HG02840 (cell line): ENCODE data around the gene ATG13.

Experiments
- ATAC-seq: cut with Tn5 transposase; IDR thresholded peaks from one replicate; pipeline ENCODE4 v1.9.1; 2021; ENCODE audit warnings: mild to moderate bottlenecking, moderate library complexity, moderate number of reproducible peaks; ENCODE audit not compliant: unreplicated experiment, low FRiP score

ATG13 gene

DNA sequence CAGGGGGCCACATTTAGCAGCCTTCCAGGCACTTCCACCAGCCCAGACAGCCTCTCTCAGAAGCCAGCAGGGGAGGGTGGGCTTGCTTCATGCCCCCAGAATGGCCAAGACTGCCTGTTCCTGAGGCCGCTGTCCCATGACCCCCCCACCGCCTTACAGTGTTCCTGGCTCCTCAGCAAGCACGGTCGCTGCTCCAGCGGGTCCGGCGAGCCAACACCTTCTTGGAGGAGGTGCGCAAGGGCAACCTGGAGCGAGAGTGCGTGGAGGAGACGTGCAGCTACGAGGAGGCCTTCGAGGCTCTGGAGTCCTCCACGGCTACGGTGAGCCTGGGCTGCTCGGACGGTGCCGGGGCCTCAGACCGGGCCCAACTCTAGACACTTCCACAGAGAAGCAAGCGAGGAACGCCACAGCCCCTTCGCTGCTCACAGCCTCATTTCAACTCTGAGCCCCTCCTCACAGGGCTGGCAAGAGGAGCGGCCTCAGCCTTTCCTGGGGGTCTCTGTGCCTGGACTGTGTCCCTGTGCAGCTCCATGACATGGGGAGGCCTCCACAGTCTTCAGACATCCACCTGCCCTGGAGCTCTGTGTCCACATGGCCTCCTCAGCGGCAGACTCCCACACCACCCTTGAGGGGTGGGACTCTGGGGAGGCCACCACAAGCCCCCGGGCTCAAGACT lies 102.3 kb downstream of the ATG13 start:
- ATAC-seq, result no peak

DNA sequence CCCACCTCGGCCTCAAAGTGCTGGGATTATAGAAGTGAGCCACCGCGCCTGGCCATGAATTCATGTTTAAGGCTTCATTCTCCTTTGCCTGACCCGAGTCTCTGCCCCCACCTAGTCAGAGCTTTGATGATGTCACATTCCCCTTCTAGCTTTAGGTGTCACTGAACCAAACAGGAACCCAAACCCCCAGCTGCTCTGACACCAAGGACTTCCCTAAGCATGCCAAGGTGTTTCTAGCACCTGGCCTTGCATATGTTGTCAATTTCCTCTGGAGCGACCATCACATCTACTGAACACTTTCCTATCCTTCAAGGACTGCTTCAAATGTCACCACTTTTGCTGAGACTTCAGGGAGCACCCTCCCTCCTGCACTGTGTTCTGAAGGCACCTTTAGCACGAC lies 103.9 kb downstream of the ATG13 start:
- no peak for ATAC-seq

DNA sequence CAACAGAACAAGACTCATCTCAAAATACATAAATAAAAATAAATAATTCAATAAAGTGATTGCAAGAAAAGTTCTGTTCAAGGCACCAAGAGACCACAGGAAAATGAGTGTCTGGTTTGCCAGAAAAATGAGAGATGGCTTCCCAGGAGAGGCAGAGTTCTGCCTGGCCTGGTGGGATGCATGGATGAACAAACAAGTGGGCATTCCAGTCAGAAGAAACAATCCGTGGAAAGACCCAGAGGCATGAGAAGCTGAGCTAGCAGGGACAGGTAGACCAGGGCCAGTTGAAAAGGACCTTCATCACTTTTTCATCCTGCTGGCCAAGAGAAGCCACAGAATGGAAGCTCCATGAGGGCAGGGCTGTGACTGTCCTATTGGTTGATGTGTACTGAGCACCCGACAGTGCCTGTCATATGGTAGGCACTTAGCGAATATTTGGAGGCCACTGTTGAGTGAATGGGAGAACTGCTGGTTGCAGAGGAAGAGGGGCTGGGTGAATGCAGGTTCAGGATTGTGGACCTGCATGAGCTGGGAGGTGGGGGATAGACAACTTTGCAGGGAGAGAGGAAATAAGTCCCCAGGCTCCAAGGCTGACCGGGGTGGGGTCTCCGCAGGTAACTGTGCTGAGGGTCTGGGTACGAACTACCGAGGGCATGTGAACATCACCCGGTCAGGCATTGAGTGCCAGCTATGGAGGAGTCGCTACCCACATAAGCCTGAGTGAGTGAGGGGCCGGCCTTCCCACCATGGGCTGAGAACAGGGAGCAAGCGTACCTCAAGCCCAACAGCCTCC lies 105.4 kb downstream of the ATG13 start:
- ATAC-seq, result no peak

DNA sequence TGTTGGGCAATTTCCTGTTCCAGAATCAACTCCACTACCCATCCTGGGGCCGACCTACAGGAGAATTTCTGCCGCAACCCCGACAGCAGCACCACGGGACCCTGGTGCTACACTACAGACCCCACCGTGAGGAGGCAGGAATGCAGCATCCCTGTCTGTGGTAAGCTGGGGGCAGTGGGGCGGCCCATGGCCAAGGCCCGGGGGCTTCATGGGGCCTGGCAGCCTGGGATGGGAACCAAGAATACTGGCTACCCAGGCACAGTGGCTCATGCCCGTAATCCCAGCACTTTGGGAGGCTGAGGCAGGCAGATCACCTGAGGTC lies 106.0 kb downstream of the ATG13 start:
- ATAC-seq, result no peak

DNA sequence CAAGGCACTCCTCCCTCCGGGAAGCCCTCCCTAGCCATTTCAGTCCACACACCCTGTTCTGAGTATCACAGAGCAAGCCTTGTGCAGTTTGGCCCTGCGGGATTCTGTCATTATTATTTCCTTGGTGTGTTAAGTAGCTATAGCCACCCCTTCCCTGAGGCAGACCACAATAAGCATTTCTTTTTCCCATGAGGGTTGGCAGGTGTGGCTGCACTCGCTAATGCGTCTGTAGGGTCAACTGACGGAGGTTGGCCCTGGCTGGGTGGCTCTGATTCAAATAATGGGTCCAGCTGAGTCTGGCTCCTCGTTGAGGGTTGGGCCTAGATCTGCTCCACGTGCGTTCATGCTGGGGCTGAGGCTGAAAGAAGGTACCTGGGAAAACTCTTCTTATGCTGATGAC lies 106.7 kb downstream of the ATG13 start:
- no peak for ATAC-seq
